GM19099 (cell line): ENCODE measurements around the gene ISG15.

Source experiments
- POLR2A ChIP-seq: IDR thresholded peaks from 3 replicates; pipeline ENCODE4 v1.6.1; 2011; ENCODE audit warnings: low read depth; ENCODE audit not compliant: insufficient read length; ENCODE audit errors: extremely low read depth

Gene ISG15

GRCh38 chr1:1026599-1027413 is 13.5 kb downstream of the ISG15 start:
- no peak for TF ChIP-seq POLR2A

- TF ChIP-seq POLR2A = no peak
Measured at GRCh38 chr1:1027791-1028190, 14.5 kb downstream of the ISG15 start.

DNA sequence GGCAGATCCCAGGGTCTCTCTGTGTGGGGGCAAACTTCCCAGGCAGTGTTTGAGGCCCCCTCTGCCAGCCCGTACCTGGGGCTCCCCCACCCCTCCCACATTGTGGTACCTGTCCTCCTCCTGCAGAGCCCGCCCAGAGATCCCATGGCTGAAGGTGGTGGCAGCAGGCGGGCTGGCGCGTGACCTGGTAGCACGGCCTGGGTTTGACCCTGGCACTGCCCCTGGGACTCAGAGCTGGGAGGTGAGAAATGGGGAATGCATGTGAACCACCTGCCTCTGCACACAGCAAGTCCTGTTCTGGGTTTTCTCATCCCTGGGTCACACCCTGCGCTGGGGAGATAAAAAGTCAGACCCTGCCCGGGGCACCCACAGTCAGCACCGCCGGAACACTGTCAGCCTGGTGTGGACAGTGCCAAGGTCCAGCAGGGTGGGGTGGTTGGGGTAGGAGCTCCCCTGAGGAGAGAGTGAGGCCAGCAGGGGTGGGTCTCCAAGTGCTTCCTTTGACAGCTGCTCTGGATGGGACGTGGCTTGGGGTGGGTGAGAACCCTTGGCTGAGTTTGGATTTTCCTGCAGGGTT is 18.4 kb downstream of the ISG15 start:
- no peak for TF ChIP-seq POLR2A

- TF ChIP-seq POLR2A = no peak
Measured at GRCh38 chr1:1032424-1032823, 19.1 kb downstream of the ISG15 start.

GRCh38 chr1:1033009-1033587 is 19.8 kb downstream of the ISG15 start:
- TF ChIP-seq POLR2A = no peak

DNA sequence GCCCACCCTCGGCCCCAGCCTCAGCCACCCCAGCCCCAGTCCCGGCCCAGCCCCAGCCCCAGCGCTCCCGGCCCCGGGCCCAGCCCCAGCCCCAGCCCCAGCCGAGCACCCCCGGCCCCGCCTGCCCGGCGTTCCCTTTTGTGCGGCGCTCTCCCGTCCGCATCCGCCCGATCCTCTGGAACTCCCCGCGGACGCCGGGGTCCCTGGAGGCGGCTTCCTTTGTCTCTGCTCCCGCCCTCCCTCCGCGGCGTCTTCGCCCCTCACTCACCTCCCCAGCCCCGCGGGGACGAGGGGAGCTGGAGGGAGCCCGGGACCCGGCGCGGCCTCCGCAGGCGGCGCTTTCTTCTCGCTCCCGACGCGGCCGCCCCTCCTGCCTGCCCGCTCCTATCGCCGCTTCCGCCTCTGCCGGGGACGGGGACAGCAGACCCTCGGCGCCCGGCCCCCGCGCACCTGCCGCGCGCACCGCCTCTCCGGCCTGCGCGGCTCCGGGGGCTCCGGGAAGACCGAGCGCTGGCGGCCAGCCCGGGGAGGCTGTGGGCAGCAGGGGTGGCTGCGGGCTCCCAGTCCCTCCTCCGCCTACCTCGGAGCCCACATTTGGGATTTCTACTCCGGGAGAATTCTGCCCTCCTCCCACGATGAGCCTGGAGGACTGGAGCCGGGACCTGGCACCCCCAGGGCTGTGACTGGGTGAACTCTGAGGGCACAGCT is 20.6 kb downstream of the ISG15 start:
- no peak for TF ChIP-seq POLR2A

- TF ChIP-seq POLR2A = no peak
Measured at GRCh38 chr1:1034439-1034781, 21.1 kb downstream of the ISG15 start.

DNA sequence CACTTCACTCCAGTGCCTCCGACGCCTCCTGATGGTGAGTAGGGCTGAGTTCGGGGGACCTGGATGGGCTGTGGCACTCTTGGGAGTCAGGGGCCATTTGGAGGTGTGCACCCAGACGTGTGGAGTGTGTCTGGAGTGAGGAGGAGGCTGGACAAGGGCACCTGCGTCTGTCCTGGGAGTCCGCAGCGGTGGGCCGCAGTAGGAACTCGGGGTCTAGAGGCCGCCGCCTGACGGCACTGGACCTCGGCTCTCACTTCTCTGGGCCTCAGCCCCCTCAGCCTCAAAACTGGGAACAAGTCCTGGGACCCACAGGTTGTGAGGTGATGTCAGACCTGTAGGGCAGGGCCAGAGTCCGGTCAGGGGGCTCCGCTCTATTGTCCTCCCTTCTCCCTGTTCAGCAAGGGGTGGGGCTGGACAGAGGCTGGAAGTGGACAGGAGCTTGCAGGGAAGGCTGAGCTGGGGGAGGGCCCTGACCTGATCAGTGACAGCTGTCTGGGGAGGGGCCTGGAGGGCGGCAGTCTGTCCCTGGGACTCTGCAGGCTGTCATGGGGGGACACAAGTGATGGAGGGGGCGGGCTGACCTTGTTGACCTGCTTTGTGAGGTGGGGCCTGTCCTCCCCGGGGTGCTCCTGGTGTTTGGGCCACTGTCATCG is 22.1 kb downstream of the ISG15 start:
- no peak for TF ChIP-seq POLR2A

DNA sequence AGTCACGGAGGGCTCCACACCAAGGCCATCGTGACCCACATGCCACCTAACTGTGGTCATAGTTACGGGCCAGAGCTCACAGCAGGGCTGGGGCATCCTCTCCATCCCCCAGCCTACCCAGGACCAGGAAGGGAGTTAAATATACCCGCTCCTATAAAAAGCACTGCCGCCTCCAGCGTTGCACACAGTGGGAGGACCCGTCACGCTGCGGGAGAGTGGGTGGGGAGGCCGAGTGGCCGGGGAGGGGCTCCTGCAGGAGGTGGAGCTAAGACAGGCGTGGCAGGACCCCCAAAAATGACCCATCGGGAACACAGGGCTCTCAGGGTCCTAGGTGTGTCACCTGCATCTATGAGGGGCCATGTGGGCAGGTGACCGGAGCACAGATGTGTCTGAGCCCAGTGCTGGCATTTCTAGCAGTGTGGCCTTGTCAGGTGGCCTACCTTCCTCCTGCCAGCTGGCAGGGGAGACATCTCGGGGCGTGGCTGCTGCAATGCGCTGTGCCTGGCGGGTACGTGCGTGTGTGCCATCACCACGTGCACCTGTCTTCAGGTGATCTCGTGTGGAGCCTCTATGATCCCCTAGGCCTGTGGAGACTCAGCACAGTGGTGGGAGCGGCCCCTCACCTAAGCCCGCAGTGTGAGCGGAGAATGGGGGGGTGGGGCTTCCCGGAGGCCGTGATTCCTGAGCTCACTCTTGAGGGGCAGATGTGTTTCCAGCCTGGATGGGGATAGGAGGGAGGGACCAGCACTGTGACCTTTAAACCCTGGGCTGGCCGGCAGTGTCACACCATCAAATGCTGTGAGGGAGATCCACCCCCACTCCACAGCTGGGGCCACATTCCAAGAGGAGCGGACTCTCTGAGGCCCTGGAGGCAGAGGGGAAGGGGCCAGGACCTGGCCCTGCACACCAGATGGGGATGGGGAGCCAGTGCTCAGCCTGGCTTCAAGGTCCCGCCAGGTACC is 24.4 kb downstream of the ISG15 start:
- no peak for TF ChIP-seq POLR2A

DNA sequence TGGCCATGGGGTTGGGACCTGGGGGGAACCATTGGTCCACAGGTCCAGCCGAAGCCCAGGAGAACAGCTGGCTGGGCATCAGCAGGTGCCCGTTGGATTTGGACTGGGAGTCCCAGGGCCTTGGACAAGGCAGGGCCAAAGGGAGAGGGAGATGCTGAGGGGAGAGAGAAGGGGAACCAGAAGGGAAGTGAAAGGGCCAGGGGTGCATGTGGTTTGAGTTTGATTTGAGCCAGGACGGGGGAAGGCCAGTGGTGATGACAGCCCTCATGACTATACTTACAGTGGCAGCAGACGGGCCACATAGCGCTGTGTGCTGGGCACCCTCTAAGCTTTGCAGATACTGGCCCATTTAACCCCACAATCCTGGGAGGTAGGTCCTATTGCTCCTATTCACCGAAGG is 25.4 kb downstream of the ISG15 start:
- TF ChIP-seq POLR2A = no peak

- no peak for TF ChIP-seq POLR2A
Measured at GRCh38 chr1:1039145-1039910, 26.0 kb downstream of the ISG15 start.

DNA sequence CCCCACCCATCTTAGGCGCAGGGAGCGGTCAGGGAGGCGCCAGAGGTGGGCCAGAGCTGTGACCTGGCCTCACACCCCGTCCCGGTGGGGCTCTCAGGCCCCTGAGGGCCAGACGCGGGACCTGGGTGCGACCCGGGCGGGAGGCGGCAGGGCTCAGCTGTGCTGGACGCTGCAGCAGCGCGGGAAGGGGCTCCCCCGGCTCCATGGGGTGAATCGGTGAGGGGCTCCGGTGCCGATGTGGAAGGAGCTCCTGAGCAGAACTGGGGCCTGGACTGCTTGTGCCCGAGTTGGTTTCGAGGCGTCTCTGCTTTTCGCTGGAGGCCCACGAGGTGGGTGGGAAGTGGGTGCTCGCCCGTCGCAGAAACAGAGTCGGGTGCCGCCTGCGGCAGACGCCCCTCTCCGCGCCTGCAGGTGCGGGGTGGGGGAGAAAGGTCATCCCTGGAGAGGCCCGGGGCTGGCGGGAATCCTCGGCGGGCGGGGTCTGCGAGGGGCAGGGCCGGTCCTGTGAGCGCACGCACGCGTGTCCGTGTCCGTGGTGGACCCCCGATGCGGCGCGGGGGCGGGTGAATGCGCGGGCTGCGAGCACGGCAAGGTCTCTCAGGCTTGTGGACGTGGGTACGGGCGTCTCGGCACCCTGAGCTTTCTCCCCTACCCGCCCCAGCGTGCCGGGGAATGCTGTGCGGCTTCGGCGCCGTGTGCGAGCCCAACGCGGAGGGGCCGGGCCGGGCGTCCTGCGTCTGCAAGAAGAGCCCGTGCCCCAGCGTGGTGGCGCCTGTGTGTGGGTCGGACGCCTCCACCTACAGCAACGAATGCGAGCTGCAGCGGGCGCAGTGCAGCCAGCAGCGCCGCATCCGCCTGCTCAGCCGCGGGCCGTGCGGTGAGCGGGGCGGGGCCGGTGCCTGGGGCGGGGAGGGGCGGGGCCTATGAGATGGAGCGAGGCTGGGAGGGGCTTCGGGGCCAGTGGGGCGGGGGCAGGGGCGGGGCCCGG is 27.0 kb downstream of the ISG15 start:
- no peak for TF ChIP-seq POLR2A

DNA sequence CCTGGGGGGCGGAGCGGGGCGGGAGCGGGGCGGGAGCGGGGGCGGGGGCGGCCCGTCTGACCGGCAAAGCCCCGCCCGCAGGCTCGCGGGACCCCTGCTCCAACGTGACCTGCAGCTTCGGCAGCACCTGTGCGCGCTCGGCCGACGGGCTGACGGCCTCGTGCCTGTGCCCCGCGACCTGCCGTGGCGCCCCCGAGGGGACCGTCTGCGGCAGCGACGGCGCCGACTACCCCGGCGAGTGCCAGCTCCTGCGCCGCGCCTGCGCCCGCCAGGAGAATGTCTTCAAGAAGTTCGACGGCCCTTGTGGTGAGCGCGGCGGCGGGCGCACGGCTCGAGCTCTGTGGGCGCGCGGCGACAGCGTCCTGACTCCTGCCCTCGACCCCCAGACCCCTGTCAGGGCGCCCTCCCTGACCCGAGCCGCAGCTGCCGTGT is 27.8 kb downstream of the ISG15 start:
- TF ChIP-seq POLR2A = no peak

GRCh38 chr1:1041873-1042272 is 28.6 kb downstream of the ISG15 start:
- TF ChIP-seq POLR2A = no peak
